ENCODE data around the gene S100A13.
"Not testable (repeated sequence)": the region's sequence is repeated elsewhere in the genome, so short reads cannot be mapped to it uniquely, and the experiment has no call there.

- not testable (repeated sequence) for TF ChIP-seq CHD4 (IDR thresholded peaks at IDR 0.05); CTCF (IDR thresholded peaks at IDR 0.05 in 2 of 3, conservative IDR thresholded peaks at IDR 0.05 in 1 of 3; ENCODE audit: control insufficient read depth in 2 of 3, extremely low read depth in 1 of 3, insufficient read depth in 1 of 3, low read depth in 3 of 3, low read length in 3 of 3); ATF7 (IDR thresholded peaks at IDR 0.05; ENCODE audit: low read depth); SPI1 (IDR thresholded peaks at IDR 0.05; ENCODE audit: borderline replicate concordance, insufficient read depth, low read depth, low read length); FOXK2 (IDR thresholded peaks at IDR 0.05); SMC3 (IDR thresholded peaks at IDR 0.05; ENCODE audit: borderline replicate concordance, low read length); RAD21 (IDR thresholded peaks at IDR 0.05; ENCODE audit: insufficient read depth, low read depth, low read length); EGR1 (IDR thresholded peaks at IDR 0.05; ENCODE audit: borderline replicate concordance in 1 of 2, low read depth in 2 of 2, low read length in 2 of 2); SREBF1 (IDR thresholded peaks at IDR 0.05; ENCODE audit: low read length); EZH2 (IDR thresholded peaks at IDR 0.05; ENCODE audit: borderline replicate concordance, control insufficient read depth, low read depth, low read length); ZBTB11 (CRISPR knock-in tag; IDR thresholded peaks at IDR 0.05); ZNF24 (IDR thresholded peaks at IDR 0.05); ATF3 (IDR thresholded peaks at IDR 0.05; ENCODE audit: borderline replicate concordance, extremely low read depth, low read depth, low read length)
Observed at GRCh38 chr1:153575497-153575896, 51.8 kb downstream of the S100A13 start.
